Measurements from ENCODE around the gene SYNPR.

Gene SYNPR

DNA sequence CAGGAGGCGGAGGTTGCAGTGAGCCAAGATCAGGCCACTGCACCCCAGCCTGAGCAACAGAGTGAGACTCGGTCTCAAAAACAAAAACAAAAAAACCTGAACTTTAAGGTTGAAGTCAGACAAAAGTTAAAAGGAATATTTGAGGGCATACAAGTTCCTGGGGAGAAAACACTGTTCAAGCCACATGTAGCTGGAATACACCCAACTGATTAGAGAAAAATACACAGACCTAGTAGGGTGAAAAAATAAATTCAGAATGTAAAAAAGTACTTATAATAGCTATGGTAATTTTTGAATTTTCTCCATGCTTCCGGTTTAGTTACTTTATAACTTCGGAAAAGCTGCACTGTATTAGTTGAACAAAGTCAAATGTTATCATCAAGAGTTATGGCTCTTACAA is 331.7 kb downstream of the SYNPR start:
- no peak overlapping the region for H3K4me3 ChIP-seq (ENCODE audit: low read depth, low read length)
- no peaks in the 10 kb centered on the region for H3K36me3 ChIP-seq
- TF ChIP-seq, protein P1, sequence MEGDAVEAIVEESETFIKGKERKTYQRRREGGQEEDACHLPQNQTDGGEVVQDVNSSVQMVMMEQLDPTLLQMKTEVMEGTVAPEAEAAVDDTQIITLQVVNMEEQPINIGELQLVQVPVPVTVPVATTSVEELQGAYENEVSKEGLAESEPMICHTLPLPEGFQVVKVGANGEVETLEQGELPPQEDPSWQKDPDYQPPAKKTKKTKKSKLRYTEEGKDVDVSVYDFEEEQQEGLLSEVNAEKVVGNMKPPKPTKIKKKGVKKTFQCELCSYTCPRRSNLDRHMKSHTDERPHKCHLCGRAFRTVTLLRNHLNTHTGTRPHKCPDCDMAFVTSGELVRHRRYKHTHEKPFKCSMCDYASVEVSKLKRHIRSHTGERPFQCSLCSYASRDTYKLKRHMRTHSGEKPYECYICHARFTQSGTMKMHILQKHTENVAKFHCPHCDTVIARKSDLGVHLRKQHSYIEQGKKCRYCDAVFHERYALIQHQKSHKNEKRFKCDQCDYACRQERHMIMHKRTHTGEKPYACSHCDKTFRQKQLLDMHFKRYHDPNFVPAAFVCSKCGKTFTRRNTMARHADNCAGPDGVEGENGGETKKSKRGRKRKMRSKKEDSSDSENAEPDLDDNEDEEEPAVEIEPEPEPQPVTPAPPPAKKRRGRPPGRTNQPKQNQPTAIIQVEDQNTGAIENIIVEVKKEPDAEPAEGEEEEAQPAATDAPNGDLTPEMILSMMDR (IDR thresholded peaks at IDR 0.05; ENCODE audit: low read depth, low read length) = no peak
- H3K27me3 ChIP-seq (ENCODE audit: insufficient read depth, low read depth, severe bottlenecking) = peaks cover 29% of the 10 kb centered on the region
- H3K9me3 ChIP-seq (ENCODE audit: severe bottlenecking) = no peaks in the 10 kb centered on the region
- DNase-seq = no peak
- H3K27ac ChIP-seq = no peak overlapping the region

DNA sequence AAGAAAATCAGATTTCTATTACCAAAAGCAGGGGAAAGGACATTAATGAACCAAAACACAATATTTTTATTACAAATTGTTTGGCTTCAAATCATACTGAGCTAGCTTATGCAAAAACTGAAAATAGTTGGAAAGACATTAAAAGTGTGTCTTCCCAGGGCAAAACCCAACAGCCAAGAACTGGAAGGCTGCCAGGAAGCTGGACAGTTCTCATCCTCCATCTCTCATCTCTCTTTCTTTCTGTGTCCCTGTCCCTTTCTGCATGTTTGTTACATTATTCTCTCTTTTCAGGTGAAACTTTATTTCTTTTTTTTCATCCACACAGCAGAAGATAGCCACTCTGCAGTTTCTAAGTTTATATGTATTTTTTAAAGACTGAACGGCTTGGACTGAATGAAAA is 333.3 kb downstream of the SYNPR start:
- Histone ChIP-seq H3K27ac (no peak overlapping the region), H3K27me3 (ENCODE audit: insufficient read depth, low read depth, severe bottlenecking) (peaks cover 29% of the 10 kb centered on the region), H3K9me3 (ENCODE audit: severe bottlenecking) (no peaks in the 10 kb centered on the region), H3K4me3 (ENCODE audit: low read depth, low read length) (no peak overlapping the region), H3K36me3 (no peaks in the 10 kb centered on the region)
- TF ChIP-seq, protein P1 (IDR thresholded peaks at IDR 0.05; ENCODE audit: low read depth, low read length) = no peak
- no peak for DNase-seq

DNA sequence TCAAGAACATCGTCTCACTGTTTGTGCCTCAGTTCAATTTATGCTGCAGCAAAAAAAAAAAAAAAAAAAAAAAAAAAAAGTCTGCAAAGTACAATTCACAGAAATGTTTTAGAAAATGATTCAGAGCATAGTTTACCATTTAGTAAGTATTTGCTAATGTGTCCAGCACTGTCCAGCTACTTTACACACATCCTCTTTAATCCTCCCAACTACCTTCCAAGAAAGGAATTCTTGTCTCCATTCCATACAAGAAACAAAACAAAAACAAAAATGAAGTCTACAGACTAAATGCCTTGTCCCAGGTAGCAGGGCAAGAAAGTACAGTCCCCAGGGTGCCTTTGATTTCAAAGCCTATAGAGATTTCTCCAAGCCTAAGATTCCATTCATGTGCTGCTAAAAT is 335.5 kb downstream of the SYNPR start:
- no peak overlapping the region for H3K4me3 ChIP-seq (ENCODE audit: low read depth, low read length)
- H3K27me3 ChIP-seq (ENCODE audit: insufficient read depth, low read depth, severe bottlenecking) = peaks cover 26% of the 10 kb centered on the region
- no peaks in the 10 kb centered on the region for H3K36me3 ChIP-seq
- TF ChIP-seq, protein P1 (IDR thresholded peaks at IDR 0.05; ENCODE audit: low read depth, low read length) = no peak
- no peak for DNase-seq
- no peak overlapping the region for H3K27ac ChIP-seq
- H3K9me3 ChIP-seq (ENCODE audit: severe bottlenecking) = no peaks in the 10 kb centered on the region

DNA sequence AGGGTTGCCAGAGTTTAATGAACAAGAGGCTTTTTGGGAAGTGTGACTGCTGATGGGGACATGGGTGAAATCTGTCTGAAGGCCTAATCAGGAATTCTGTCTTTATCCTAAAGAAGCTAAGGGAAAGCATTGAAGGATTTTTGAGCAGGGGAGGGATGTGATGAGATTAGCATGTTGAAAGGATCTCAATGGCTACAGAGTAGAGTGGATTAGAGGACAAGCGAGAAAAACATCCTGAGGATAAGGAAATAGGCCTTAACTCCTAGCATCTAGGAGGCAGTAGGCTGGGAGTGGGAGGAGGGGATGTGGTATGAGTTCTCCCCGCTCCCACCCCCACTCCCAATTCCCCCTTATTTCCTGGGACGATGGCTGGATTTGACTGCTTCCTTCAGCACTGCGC is 339.3 kb downstream of the SYNPR start:
- Histone ChIP-seq H3K36me3 (no peaks in the 10 kb centered on the region), H3K27me3 (ENCODE audit: insufficient read depth, low read depth, severe bottlenecking) (peaks cover 36% of the 10 kb centered on the region), H3K4me3 (ENCODE audit: low read depth, low read length) (no peak overlapping the region), H3K9me3 (ENCODE audit: severe bottlenecking) (no peaks in the 10 kb centered on the region), H3K27ac (no peak overlapping the region)
- TF ChIP-seq, protein P1 (IDR thresholded peaks at IDR 0.05; ENCODE audit: low read depth, low read length) = no peak
- peak; percentile 15 for DNase-seq

DNA sequence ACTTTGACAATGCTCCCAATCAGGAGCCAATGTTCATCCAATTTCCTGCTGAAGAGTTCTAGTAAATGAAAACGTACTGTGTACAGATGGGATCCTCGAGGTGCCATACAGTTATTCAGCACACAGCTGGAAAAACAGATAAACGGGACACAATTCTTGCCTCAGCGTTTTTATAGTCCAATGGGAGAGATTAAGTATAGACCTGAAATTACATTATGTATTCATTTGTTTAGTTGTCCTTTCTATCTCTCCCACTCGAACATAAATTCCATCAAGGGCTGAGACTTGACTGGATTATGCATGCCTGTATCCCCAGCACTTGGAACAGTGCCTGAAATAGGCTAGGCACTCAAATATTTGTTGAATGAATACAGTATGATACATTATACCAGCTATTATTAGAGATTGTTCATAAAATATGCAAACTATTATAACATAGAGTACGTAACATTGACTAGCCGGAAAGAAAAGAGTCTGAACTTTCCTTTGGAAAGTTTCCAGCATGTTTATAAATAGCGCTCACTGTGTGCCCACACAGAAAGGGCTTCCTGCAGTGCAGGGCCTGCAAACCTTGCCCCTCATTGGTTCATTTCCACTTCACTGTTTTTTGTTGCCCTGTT is 346.9 kb downstream of the SYNPR start:
- TF ChIP-seq, protein P1 (IDR thresholded peaks at IDR 0.05; ENCODE audit: low read depth, low read length) = no peak
- Histone ChIP-seq H3K9me3 (ENCODE audit: severe bottlenecking) (no peaks in the 10 kb centered on the region), H3K27ac (no peak overlapping the region), H3K27me3 (ENCODE audit: insufficient read depth, low read depth, severe bottlenecking) (peaks cover 3% of the 10 kb centered on the region), H3K36me3 (no peaks in the 10 kb centered on the region), H3K4me3 (ENCODE audit: low read depth, low read length) (no peak overlapping the region)
- no peak for DNase-seq

DNA sequence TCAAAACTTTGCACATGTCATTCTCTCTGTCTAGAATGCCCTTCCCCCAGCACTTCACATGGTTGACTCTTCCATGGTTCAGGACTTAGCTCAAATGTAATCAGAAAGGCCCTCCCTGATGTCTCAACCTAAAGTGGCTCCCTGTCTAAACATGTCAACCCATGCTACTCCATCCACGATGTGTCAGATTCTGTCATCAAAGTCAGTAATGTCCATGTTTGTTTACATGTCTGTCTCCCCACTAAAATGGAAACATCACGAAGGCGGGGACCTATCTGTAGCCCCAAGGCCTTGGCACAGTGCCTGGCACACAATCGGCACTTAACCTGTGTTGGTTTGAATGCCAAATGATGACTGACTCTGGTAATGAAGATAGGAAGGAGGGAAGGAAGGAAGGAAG is 353.6 kb downstream of the SYNPR start:
- H3K27ac ChIP-seq = no peak overlapping the region
- H3K9me3 ChIP-seq (ENCODE audit: severe bottlenecking) = no peaks in the 10 kb centered on the region
- H3K4me3 ChIP-seq (ENCODE audit: low read depth, low read length) = no peak overlapping the region
- no peaks in the 10 kb centered on the region for H3K27me3 ChIP-seq (ENCODE audit: insufficient read depth, low read depth, severe bottlenecking)
- DNase-seq = no peak
- no peaks in the 10 kb centered on the region for H3K36me3 ChIP-seq
- TF ChIP-seq, protein P1 (IDR thresholded peaks at IDR 0.05; ENCODE audit: low read depth, low read length) = no peak

Data from WERI-Rb-1 (cell line).